Inflammatory macrophage treated with lipopolysaccharide for 1 hour (primary cell): Measurements from ENCODE around the gene VWA7.

Experiments
- DNase-seq, 2 donors: peaks; one replicate each; pipeline ENCODE4 v3.0.0-alpha.2; 2020 to 2022

The VWA7 gene

GRCh38 chr6:31749301-31750036 lies 27.7 kb downstream of the VWA7 start:
- no peak for DNase-seq

GRCh38 chr6:31744422-31744821 lies 32.7 kb downstream of the VWA7 start:
- DNase-seq = no peak

- no peak for DNase-seq
Measured at GRCh38 chr6:31742894-31743293, 34.2 kb downstream of the VWA7 start.

GRCh38 chr6:31741815-31742214 lies 35.3 kb downstream of the VWA7 start:
- no peak for DNase-seq

- DNase-seq = peak; percentile 52 to 58
Measured at GRCh38 chr6:31740397-31741223, 36.5 kb downstream of the VWA7 start.

- DNase-seq = peak; percentile 99
Measured at GRCh38 chr6:31739639-31740396, 37.3 kb downstream of the VWA7 start, which contains the start of gene MSH5. Gene MSH5 (plus strand): TSS chr6:31740005. CDS start chr6:31740467, 462 bp downstream.

GRCh38 chr6:31737991-31738979 lies 38.8 kb downstream of the VWA7 start:
- DNase-seq = peak; percentile 88 to 91

- DNase-seq = peak; percentile 21 to 49
Measured at GRCh38 chr6:31737315-31737990, 39.7 kb downstream of the VWA7 start.

GRCh38 chr6:31736768-31737314 lies 40.3 kb downstream of the VWA7 start:
- no peak for DNase-seq

GRCh38 chr6:31736021-31736767 lies 40.9 kb downstream of the VWA7 start, which contains the start of gene CLIC1:
Gene CLIC1 (minus strand): TSS chr6:31736530. CDS start chr6:31736300, 230 bp downstream.
- peak; percentile 78 to 88 for DNase-seq

- peak; percentile 75 to 76 for DNase-seq
Measured at GRCh38 chr6:31734821-31735406, 42.2 kb downstream of the VWA7 start.

GRCh38 chr6:31734247-31734820 lies 42.8 kb downstream of the VWA7 start:
- DNase-seq = no peak

- no peak for DNase-seq
Measured at GRCh38 chr6:31733734-31734133, 43.4 kb downstream of the VWA7 start.

GRCh38 chr6:31732029-31732428 lies 45.1 kb downstream of the VWA7 start:
- no peak for DNase-seq

GRCh38 chr6:31730631-31731086 lies 46.5 kb downstream of the VWA7 start:
- DNase-seq = no peak

- peak; percentile 62 to 77 for DNase-seq
Measured at GRCh38 chr6:31729979-31730630, 47.0 kb downstream of the VWA7 start.

- DNase-seq = peak; percentile 83 to 89
Measured at GRCh38 chr6:31729515-31729978, 47.6 kb downstream of the VWA7 start.

- DNase-seq = no peak
Measured at GRCh38 chr6:31728767-31729514, 48.2 kb downstream of the VWA7 start, which contains the start of gene DDAH2. Gene DDAH2 (minus strand): TSS chr6:31729299. CDS start chr6:31729161, 138 bp downstream.
